ENCODE measurements around the gene DUSP10.

GRCh38 chr1:221735999-221736398 lies 5.9 kb downstream of the DUSP10 start:
- TF ChIP-seq SIN3A (IDR thresholded peaks at IDR 0.05; ENCODE audit: low read depth) (no peak), CTCF (IDR thresholded peaks at IDR 0.05 in 2 of 3, conservative IDR thresholded peaks at IDR 0.05 in 1 of 3; ENCODE audit: borderline replicate concordance in 1 of 3, insufficient read depth in 1 of 3, low read depth in 2 of 3, low read length in 2 of 3) (no peak), POLR2A (IDR thresholded peaks at IDR 0.05; ENCODE audit: borderline replicate concordance, extremely low read depth, insufficient read depth, insufficient read length) (no peak), TCF7L2 (IDR thresholded peaks at IDR 0.05; ENCODE audit: borderline replicate concordance, extremely low read depth, insufficient read depth, insufficient read length) (no peak), EZH2 (IDR thresholded peaks at IDR 0.05) (no peak), RAD21 (IDR thresholded peaks at IDR 0.05; ENCODE audit: low read depth) (no peak), ELF1 (IDR thresholded peaks at IDR 0.05; ENCODE audit: borderline replicate concordance, low read depth) (no peak), MAX (IDR thresholded peaks at IDR 0.05) (no peak), YY1 (IDR thresholded peaks at IDR 0.05; ENCODE audit: extremely low read depth, insufficient replicate concordance, low read depth, low read length) (no peak), EZH2phosphoT487 (IDR thresholded peaks at IDR 0.05; ENCODE audit: borderline replicate concordance) (no peak), ATF3 (IDR thresholded peaks at IDR 0.05) (no peak)

All from HCT116 (cell line).